Measurements from ENCODE around the gene DIAPH1.

GRCh38 chr5:141503681-141504080 lies 115.1 kb downstream of the DIAPH1 start:
- no peak for TF ChIP-seq POLR2A (IDR thresholded peaks at IDR 0.05)
- TF ChIP-seq, protein P1, sequence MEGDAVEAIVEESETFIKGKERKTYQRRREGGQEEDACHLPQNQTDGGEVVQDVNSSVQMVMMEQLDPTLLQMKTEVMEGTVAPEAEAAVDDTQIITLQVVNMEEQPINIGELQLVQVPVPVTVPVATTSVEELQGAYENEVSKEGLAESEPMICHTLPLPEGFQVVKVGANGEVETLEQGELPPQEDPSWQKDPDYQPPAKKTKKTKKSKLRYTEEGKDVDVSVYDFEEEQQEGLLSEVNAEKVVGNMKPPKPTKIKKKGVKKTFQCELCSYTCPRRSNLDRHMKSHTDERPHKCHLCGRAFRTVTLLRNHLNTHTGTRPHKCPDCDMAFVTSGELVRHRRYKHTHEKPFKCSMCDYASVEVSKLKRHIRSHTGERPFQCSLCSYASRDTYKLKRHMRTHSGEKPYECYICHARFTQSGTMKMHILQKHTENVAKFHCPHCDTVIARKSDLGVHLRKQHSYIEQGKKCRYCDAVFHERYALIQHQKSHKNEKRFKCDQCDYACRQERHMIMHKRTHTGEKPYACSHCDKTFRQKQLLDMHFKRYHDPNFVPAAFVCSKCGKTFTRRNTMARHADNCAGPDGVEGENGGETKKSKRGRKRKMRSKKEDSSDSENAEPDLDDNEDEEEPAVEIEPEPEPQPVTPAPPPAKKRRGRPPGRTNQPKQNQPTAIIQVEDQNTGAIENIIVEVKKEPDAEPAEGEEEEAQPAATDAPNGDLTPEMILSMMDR (IDR thresholded peaks at IDR 0.05): no peak

Data from prostate gland (tissue), 2 donors.